IPS-11a (cell line): Measurements from ENCODE around the gene PTRHD1.
"Not testable (repeated sequence)": the region's sequence is repeated elsewhere in the genome, so short reads cannot be mapped to it uniquely, and the experiment has no call there.

Source experiments
- H3K4me3 ChIP-seq: one replicate; pipeline ENCODE4 v1.5.1; 2013; ENCODE audit warnings: low read depth, low read length, control low read depth

PTRHD1 gene

GRCh38 chr2:24813691-24814137 is 20.5 kb upstream of the PTRHD1 start:
- H3K4me3 ChIP-seq: no peak overlapping the region

- no peak overlapping the region for H3K4me3 ChIP-seq
These were observed 16.3 kb upstream of the PTRHD1 start for GRCh38 chr2:24809316-24810007.

DNA sequence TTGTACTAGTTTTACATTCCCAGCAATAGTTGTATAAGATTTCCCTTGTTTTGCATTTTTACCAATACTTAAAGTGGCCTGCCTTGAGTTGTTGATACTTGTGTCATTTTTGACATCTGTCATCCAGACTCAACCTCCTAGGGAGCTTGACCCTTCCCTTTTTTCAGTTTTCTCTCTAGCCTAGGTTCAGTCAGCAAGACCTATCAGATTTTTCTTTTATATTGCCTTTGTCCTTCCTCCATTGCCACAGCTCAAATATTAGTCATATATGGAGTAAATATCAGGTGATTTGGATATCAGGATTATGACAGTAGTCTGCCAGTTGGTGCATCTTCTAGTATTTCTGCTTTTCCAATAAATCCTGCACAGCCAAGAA is 13.5 kb upstream of the PTRHD1 start:
- no peak overlapping the region for H3K4me3 ChIP-seq

DNA sequence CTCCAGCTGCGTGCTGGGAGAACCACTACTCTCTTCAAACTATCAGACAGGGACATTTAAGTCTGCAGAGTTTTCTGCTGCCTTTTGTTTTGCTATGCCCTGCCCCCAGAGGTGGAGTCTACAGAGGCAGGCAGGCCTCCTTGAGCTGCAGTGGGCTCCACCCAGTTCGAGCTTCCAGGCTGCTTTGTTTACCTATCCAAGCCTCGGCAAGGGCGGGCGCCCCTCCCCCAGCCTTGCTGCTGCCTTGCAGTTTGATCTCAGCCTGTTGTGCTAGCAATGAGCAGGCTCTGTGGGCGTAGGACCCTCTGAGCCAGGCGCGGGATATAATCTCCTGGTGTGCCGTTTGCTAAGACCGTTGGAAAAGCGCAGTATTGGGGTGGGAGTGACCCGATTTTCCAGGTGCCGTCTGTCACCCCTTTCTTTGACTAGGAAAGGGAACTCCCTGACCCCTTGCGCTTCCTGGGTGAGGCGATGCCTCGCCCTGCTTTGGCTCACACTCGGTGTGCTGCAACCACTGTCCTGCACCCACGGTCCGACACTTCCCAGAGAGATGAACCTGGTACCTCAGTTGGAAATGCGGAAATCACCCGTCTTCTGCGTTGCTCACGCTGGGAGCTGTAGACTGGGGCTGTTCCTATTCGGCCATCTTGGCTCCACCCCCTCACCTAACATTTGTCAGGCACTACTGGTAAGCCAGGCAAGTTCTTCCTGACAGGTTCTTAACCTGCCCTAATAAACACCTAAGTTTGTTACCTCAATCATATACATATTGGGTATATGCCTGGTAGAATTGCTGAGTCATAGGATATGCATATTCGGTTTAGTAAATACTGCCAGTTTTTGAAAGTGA is 12.8 kb upstream of the PTRHD1 start:
- H3K4me3 ChIP-seq: not testable (repeated sequence)

DNA sequence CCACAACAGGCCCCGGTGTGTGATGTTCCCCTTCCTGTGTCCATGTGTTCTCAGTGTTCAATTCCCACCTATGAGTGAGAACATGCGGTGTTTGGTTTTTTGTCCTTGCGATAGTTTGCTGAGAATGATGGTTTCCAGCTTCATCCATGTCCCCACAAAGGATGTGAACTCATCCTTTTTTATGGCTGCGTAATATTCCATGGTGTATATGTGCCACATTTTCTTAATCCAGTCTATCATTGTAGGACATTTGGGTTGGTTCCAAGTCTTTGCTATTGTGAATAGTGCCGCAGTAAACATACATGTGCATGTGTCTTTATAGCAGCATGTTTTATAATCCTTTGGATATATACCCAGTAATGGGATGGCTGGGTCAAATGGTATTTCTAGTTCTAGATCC is 7.3 kb upstream of the PTRHD1 start:
- H3K4me3 ChIP-seq: not testable (repeated sequence)

- H3K4me3 ChIP-seq: no peak overlapping the region
These were observed 4.5 kb upstream of the PTRHD1 start for GRCh38 chr2:24797644-24798043.

DNA sequence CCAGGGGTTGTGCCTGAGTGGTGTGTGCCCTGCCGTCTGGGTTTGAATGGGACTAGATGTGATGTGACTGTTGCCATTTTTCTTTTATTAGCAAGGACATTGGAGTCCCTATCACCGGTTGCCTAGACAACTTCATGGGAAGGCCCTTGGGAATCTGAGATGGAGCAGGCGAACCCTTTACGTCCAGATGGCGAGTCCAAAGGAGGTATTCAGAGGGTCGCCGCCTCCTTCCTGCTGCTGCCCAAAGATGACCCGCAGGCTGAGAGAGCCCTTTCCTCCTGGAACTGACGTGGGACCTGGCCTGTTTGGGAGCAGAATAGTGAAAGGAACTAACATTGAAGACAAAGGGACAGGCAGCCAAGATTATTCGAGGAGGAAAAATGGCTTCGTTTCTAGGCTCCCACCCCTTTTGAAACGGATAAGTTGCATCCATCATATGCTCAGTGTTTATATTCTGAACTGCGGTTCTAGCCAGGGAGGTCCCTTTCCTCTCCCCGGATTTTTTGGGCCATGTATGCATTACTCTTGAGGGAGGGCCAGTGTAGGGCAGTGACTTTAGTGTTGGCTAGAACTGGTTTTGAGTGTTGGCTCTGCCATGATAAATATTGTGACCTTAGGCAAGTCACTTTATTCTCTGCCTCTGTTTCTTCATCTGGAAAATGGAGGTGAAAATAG is 707 bp upstream of the PTRHD1 start:
- H3K4me3 ChIP-seq: peak overlapping the region; percentile 91

GRCh38 chr2:24792542-24792873 is 683 bp downstream of the PTRHD1 start:
- H3K4me3 ChIP-seq: peak overlapping the region; percentile 91

GRCh38 chr2:24791452-24791851 is 1.7 kb downstream of the PTRHD1 start:
- no peak overlapping the region for H3K4me3 ChIP-seq

- no peak overlapping the region for H3K4me3 ChIP-seq
These were observed 4.4 kb downstream of the PTRHD1 start for GRCh38 chr2:24788816-24789215.

DNA sequence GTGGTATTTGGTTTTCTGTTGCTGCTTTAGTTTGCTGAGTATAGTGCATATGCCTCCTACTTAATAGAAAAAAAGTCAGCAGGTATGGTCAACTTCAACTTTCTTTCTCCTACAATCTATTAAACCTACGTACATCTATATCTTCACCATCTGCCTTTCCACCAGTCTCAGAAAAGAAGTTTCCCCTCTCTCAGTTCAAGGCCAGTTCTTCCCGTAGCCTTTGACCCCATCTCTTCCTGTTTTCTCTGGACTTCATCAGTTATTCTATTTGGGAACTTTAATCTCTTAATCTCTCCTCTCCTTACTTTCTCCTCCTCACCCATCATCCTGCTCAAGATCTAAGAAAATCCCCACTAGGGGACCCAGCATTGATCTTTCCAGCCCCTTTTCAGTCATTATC is 5.7 kb downstream of the PTRHD1 start:
- H3K4me3 ChIP-seq: no peak overlapping the region

- H3K4me3 ChIP-seq: no peak overlapping the region
These were observed 7.4 kb downstream of the PTRHD1 start for GRCh38 chr2:24785671-24786321.

- H3K4me3 ChIP-seq: no peak overlapping the region
These were observed 9.6 kb downstream of the PTRHD1 start for GRCh38 chr2:24783641-24784040.

- H3K4me3 ChIP-seq: no peak overlapping the region
These were observed 14.1 kb downstream of the PTRHD1 start for GRCh38 chr2:24779116-24779515.

- H3K4me3 ChIP-seq: no peak overlapping the region
These were observed 18.8 kb downstream of the PTRHD1 start for GRCh38 chr2:24774373-24774772.

- no peak overlapping the region for H3K4me3 ChIP-seq
These were observed 21.2 kb downstream of the PTRHD1 start for GRCh38 chr2:24771764-24772586.

GRCh38 chr2:24771061-24771460 is 22.1 kb downstream of the PTRHD1 start:
- H3K4me3 ChIP-seq: no peak overlapping the region

- no peak overlapping the region for H3K4me3 ChIP-seq
These were observed 24.6 kb downstream of the PTRHD1 start for GRCh38 chr2:24768601-24769000.

DNA sequence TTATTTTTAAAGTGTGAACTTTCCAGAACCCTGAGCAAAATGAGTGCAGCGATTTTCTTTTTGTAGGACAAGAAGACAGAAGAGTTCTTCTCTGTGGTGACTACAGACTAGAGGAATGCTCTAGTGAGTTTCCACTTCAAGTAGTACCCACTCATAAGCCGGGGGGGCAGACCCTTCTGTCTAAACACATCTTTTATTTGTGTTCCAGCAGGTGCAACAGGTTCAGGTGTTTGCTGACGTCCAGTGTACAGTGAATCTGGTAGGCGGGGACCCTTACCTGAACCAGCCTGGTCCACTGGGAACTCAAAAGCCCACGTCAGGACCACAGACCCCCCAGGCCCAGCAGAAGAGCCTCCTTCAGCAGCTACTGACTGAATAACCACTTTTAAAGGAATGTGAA is 25.2 kb downstream of the PTRHD1 start:
- H3K4me3 ChIP-seq: no peak overlapping the region

DNA sequence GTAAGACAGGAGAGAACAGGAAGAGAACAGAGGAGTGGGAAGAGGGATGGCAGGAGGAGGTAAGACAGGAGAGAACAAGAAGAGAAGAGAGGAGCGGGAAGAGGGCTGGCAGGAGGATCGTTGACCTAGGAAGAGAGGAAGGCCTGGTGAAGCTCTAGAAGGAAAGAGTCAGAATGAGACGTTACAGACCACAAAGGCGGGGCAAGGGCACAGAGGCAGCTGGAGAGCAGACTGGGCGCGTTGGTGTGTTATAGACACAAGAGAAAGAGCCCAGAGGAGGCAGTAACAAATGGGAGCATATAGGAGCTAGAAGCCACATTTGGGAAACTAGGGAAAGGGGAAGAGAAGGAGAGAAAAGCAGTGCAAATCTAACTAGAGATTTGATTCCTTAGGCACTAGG is 26.6 kb downstream of the PTRHD1 start:
- H3K4me3 ChIP-seq: no peak overlapping the region

DNA sequence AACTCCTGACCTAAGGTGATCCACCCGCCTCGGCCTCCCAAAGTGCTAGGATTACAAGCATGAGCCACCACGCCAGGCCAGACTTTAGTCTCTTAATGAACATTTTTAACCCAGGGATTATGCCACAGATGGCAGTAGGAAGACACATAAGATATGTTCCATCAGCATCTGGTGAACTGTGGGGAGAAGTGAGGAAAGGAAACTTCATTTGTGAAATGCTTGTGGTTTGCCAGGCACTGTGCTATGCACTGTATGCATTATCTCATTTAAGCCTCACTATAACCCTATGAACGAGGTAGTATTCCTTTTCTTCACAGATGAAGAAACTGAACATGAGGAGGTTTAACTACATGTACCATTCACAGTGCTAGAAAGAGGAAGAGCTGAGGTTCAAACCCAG is 29.3 kb downstream of the PTRHD1 start:
- H3K4me3 ChIP-seq: no peak overlapping the region
